GM12865 (cell line): ENCODE results near the gene PRRC1.

Experiments used
- DNase-seq: peaks from one replicate; pipeline ENCODE4 v3.0.0; 2010; ENCODE audit warnings: low read depth
- H3K4me3 ChIP-seq: 2 replicates; pipeline ENCODE4 v1.5.1; 2011; ENCODE audit warnings: mild to moderate bottlenecking, low read depth, low read length, control low read depth
- CTCF ChIP-seq: IDR thresholded peaks from 2 replicates; pipeline ENCODE4 v1.5.1; 2011; ENCODE audit warnings: low read length, control low read depth, low read depth, inconsistent platforms; ENCODE audit not compliant: insufficient read depth; ENCODE audit errors: missing control alignments

The PRRC1 gene

DNA sequence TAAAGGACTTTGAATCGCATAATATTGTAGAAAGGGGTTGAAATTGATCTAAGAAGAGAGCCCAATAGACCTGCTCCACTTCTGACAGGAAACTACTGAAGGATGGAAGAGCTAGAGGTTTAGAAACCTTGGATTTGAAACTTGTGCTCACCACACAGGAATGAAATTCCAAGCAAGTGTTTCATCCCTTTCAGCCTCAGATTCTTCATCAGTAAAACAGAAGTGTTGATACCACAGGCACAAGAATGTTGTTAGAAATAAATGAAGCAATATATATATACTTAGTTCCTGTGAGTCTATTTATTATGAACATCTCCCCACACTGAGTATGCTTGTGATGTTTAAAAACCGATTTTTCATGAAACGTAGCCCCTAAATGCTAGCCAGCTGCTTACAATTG lies 43.8 kb downstream of the PRRC1 start:
- no peak overlapping the region for H3K4me3 ChIP-seq
- DNase-seq = no peak
- no peak for TF ChIP-seq CTCF

- DNase-seq = peak; percentile 26
- TF ChIP-seq CTCF = peak; percentile 22
- H3K4me3 ChIP-seq = no peak overlapping the region
Measured at GRCh38 chr5:127562252-127562651, 44.8 kb downstream of the PRRC1 start.

DNA sequence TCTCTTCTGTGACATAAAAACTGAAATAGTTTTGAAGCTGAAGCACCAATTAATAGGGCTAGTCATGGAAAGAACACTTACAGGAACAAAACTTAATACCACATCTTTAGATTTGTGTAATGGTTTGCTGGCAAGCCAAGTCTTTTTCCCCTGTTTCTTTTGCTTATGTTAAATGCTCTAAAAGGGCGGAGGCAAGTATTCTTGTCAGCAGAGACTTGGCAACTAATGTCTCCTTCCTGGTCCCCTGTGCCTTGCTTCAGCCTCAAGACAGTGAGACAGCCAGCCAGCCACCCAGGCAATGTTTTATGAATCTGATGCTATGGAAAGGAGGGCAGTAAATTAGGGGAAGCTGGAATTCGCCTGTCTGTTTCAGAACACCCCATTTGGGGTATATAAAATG lies 45.7 kb downstream of the PRRC1 start:
- no peak for DNase-seq
- no peak overlapping the region for H3K4me3 ChIP-seq
- no peak for TF ChIP-seq CTCF

DNA sequence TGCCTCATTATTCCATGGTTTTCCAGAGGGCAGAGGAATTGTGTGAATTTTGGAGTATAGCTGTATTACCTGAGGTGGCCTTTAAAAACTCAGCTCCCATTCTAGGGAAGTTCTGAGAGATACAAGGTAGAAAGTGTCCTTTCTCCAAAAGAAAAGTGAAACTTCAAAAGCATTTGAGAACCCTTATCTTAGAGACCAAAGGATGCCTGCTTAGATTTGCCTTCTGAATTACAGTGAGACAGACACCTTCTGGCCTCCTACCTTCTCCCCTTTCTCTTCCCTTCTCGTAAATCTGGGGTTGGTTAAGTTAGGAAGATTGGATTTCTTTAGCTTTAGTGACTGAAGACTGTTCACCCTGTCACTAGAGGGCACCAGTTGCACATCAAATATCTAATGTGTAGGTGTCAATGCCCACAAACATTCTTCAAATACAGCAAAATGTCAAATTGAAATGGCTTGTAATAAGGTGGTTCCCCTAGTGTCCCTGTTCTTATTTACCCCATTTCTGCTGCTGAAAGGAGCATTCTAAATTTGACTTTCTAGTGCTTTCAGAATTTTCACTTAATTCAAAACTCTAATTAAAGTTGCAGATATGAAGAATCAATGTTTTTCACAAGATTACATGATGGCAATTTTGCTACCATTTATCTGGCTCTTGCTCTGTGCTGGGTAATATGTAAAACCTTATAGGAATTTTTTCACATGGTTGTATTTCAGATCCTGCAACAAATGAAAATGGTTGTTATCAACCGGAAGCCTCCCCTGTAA lies 46.7 kb downstream of the PRRC1 start:
- DNase-seq = peak; percentile 79
- TF ChIP-seq CTCF = peak; percentile 75
- no peak overlapping the region for H3K4me3 ChIP-seq

- no peak overlapping the region for H3K4me3 ChIP-seq
- DNase-seq = no peak
- TF ChIP-seq CTCF = no peak
Measured at GRCh38 chr5:127565586-127566270, 48.3 kb downstream of the PRRC1 start.

DNA sequence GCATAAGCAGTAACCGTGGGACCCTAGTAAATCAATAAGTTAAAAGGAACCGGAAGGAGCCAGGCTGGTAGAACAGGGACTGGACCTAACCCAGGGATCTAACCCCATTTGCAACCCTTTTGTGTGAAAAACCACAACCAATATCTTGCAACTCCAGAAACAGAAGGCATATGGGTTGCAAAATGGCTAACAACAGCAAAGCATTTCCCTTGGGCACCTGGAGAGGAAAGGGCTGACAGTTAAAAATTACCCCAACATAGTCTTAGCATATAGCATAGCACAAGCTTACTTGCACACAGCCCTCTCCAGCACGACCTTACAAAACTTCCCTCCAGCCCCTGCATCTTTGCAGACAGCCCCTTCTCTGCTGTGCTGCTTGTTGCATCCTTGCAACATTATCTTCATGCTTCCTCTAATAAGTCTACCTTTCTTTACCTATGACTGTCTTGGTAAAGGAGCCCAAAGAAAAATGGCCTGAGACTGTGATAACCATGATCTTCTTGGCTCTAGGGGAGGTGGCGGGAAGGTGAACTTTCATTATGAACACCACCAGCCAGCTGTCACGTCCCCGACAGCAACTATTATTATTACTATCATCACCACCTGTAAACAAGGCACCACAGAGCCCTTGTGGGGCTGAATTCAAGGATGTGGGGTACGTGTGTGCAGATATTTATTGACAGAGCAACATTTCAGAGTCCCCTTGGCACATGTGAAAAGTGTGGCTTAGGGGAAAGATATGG lies 49.8 kb downstream of the PRRC1 start:
- DNase-seq = peak; percentile 78
- no peak for TF ChIP-seq CTCF
- no peak overlapping the region for H3K4me3 ChIP-seq
